ENCODE measurements around the gene PPP5C.
"Not testable (repeated sequence)": the region's sequence is repeated elsewhere in the genome, so short reads cannot be mapped to it uniquely, and the experiment has no call there.

Gene PPP5C

GRCh38 chr19:46407856-46408663, 61.2 kb downstream of the PPP5C start:
- no peak for DNase-seq (ENCODE audit: low read depth in 2 of 2)

- no peak for DNase-seq (ENCODE audit: low read depth in 2 of 2)
Measured at GRCh38 chr19:46408664-46409039, 61.8 kb downstream of the PPP5C start.

- DNase-seq (ENCODE audit: low read depth in 2 of 2), result no peak
Measured at GRCh38 chr19:46409191-46409590, 62.3 kb downstream of the PPP5C start.

- DNase-seq (ENCODE audit: low read depth in 2 of 2), result no peak
Measured at GRCh38 chr19:46410205-46411087, 63.6 kb downstream of the PPP5C start.

- no peak for DNase-seq (ENCODE audit: low read depth in 2 of 2)
Measured at GRCh38 chr19:46411088-46411924, 64.4 kb downstream of the PPP5C start.

- no peak for DNase-seq (ENCODE audit: low read depth in 2 of 2)
Measured at GRCh38 chr19:46411925-46412649, 65.2 kb downstream of the PPP5C start.

- DNase-seq (ENCODE audit: low read depth in 2 of 2), result no peak
Measured at GRCh38 chr19:46412650-46413261, 65.9 kb downstream of the PPP5C start.

GRCh38 chr19:46413262-46414031, 66.6 kb downstream of the PPP5C start, which contains the start of gene CCDC8:
Gene CCDC8, minus strand, starts transcription at chr19:46413564. Its CDS starts 754 bp downstream, at chr19:46412810.
- DNase-seq (ENCODE audit: low read depth in 2 of 2), result no peak

GRCh38 chr19:46414899-46415298, 68.0 kb downstream of the PPP5C start:
- DNase-seq (ENCODE audit: low read depth in 2 of 2), result not testable (repeated sequence)

- DNase-seq (ENCODE audit: low read depth in 2 of 2), result not testable (repeated sequence)
Measured at GRCh38 chr19:46415804-46416709, 69.2 kb downstream of the PPP5C start.

- no peak for DNase-seq (ENCODE audit: low read depth in 2 of 2)
Measured at GRCh38 chr19:46420056-46420455, 73.2 kb downstream of the PPP5C start.

- DNase-seq (ENCODE audit: low read depth in 2 of 2), result no peak
Measured at GRCh38 chr19:46422344-46422743, 75.5 kb downstream of the PPP5C start.

- DNase-seq (ENCODE audit: low read depth in 2 of 2), result no peak
Measured at GRCh38 chr19:46423188-46423587, 76.3 kb downstream of the PPP5C start.

- no peak for DNase-seq (ENCODE audit: low read depth in 2 of 2)
Measured at GRCh38 chr19:46426035-46426505, 79.2 kb downstream of the PPP5C start.

GRCh38 chr19:46426506-46427162, 79.7 kb downstream of the PPP5C start:
- DNase-seq (ENCODE audit: low read depth in 2 of 2), result peak in 1 of 2 donors; percentile 43

- no peak for DNase-seq (ENCODE audit: low read depth in 2 of 2)
Measured at GRCh38 chr19:46427518-46428045, 80.7 kb downstream of the PPP5C start.

GRCh38 chr19:46428239-46429135, 81.6 kb downstream of the PPP5C start, which contains the start of gene PNMA8C:
Gene PNMA8C, minus strand, starts transcription at chr19:46428936. Its CDS starts 577 bp downstream, at chr19:46428359.
- DNase-seq (ENCODE audit: low read depth in 2 of 2), result peak; percentile 42 to 45

All from stimulated activated CD4-positive, alpha-beta T cell treated with anti-CD3 and anti-CD28 coated beads, Interleukin-4, amount 100 ng/mL, for 48 hours (primary cell).